ENCODE results near the gene AQP12B.
"Not testable (repeated sequence)": the region's sequence is repeated elsewhere in the genome, so short reads cannot be mapped to it uniquely, and the experiment has no call there.

- TF ChIP-seq POLR2A (IDR thresholded peaks at IDR 0.05; ENCODE audit: low read length); GATA1 (IDR thresholded peaks at IDR 0.05; ENCODE audit: low read depth, low read length): not testable (repeated sequence)
These were observed 10.2 kb upstream of the AQP12B start for GRCh38 chr2:240692583-240693561.
